SHP77 treated with DMSO at 0.1 percent for 48 hours (cell line): ENCODE measurements around the gene ROBO4.

Source experiments
- DNase-seq: peaks from one replicate; lab custom pipeline; 2025; lab: John Stamatoyannopoulos, UW

Gene ROBO4

DNA sequence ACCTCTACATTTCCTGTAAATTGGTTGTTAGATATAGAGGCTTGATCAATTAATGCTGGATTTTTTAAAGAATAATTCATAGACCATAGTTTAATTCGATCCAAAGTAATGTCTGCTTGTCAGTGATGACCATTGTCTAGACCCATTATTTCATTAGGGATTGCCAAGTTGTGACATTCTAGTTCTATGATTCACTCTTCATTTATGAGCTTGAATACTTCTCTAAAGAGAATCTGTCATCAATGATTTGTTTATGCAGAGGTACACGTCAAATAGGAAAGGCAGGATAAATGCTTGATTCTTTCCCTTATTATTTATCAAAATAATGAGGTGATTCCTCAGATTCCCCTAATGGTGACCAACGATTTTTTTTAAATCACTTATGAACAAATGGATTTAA, 56.5 kb downstream of the ROBO4 start:
- DNase-seq: no peak

DNA sequence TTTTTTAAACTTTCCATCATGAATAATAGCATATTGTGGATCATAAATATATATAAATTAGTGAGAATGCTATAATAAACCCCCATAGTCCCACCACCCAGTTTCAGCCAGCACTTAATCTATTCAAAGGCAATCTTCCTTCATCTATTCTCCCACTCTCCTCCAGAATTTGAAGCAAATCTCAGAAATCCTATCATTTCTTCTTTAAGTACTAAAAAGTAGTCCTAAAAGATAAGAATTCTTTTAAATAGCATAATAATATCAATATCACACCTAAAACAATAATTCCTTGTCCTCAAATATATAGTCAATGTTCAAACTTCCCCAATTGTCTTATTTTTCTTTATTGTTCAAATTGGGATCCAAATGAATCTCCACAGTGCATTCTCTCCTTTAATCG, 57.0 kb downstream of the ROBO4 start:
- DNase-seq: no peak

DNA sequence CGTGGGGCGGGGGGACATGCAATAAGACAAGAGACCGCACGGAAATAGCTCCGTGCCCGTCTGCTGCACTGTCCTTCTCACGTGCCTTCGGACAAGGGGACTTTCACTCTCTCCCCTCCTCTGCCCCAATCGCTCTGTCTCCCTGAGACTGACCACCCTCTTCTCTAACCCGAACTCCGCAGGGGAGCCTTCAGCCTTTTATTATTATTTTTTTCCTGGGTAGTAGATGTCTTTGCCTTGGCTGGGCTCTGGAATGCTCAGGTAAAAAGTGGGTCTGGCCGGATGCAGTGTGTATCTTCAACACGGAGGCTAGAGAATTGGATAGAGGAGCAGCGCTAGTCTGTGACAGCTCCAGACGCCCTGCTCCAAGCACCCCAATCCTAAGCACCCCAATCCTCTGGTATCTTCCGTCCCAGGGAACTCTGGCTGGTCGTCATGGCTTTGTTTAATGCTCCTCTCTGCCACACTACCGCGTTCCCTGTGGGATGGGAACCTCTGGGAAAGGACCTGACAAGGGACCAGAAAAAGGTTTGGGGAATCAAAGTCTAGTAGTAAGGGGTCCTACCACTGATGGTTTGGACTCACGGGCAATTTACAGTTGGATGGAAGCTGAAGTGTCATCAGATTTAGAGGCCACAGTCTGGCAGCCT, 57.6 kb downstream of the ROBO4 start:
- DNase-seq: no peak

DNA sequence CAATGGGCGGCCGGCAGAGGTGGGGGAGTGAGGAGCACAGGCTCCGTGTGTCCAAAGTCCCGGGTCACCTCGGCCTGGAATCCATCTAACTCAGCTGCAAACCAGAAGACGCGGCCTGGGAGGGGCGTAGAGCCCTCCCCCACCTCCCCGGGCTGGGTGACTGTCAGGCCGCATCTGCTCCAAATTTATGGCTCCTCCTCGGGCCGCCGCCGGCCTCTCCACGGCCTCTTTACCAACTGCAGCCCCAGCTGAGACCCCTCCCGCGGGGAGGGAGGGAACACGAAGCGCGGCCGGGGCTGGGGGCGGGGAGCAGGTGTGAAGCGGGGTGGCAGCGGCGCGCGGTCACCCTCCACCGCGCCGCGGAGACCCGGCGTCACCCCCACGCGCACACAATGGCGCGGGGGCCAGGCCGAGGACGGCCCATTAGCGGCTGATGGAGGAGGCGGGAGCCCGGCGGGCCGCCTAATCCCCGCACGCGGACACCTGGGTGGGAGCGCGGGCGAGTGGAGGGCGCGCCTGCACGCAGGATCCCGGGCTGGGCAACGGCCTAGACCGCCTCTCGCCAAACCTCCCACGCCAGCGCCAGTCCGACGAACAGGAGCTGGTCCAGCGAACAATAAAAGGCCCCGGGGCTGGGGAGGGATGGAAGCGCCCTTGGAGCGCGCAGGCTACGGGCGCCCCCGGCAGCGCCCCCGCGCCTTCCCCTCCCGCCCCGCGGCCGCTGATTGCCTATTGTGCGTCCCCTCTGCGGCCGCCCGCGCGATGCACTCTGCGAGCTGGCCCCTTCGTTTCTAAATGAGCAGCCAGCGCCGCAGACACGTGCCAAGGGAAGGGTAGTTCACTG, 58.3 kb downstream of the ROBO4 start:
- DNase-seq: no peak

DNA sequence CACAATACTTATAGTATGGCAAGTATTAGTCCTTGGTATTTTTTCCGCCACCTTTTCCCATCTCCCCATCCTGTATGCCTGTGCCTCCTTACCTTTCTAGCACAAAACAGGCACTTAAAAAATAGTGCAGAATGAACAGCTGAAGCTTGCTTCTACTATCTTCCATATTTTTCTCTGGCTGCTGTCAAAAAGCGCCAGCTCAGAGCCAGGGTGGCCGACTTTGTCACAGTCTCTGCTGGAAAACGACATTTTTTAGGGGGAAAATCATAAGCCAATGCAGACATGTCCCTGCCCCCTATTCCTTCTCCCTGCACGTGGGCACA, 58.9 kb downstream of the ROBO4 start:
- DNase-seq: no peak

DNA sequence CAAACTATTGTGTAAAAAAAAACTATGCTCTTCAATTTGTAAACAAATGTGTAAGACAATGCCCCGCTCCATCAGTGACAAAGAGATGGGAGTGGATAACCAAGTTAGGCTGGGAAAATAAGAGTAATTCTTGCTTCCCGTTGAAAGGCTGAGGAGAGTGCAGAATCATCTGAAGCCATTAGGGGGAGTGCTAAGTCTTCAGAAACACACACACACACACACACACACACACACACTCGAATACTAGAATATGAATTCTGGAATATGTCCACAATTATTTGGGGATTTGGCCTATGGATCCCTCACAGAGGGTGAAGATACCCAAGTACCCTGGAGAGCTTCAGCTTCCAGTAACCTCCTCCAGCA, 60.2 kb downstream of the ROBO4 start:
- DNase-seq: peak; percentile 28

DNA sequence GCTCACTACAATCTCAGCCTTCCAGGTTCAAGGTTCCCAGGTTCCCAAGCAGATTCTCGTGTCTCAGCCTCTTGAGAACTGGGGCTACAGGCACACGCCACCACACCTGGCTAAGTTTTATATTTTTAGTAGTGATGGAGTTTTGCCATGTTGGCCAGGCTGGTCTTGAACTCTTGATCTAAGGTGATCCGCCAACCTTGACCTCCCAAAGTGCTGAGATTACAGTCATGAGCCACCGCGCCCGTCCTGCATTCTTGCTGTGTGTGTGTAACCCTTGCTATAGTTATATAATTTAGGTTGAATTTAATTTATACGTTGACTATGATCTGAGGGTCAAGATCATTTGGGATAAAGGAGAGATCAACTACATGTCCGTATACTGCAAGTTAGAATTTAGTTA, 61.7 kb downstream of the ROBO4 start:
- DNase-seq: no peak

DNA sequence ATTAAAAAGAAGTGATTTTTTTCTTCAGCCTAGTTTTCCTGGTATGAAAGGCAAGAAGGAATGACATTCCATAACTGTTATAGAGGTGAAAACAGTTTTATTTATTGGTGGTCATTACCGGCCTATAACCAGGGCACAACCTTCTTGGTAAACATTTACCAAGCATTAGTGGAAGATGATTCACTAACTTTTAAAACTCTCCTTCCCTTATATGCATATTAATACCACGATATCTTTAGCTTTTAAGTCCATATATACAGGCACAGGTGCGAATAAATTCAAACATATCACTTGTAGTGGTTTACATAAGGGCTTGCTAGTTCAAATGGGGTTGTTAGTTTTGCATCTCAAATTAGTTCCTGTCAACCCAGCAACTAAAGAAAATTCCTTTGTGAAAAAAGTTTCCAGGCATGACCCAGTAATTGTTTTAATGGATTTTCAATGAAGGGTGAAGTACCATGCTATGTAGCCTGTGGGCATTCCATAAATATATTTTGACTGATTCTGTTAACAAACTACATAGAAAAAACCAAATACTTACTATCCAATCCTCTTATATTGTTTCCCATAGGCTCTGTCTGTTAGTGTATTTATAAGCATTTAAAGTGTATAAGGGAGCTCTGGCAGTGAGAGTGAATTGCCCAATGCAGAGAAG, 63.0 kb downstream of the ROBO4 start:
- no peak for DNase-seq
